Parathyroid adenoma (tissue), 2 donors: ENCODE measurements around the gene ARMC9.

ENCODE experiments used
- H2AFZ ChIP-seq: fragments of 300-600 bp; sonication (generic); one replicate; pipeline ENCODE4 v1.7.0; 2017; ENCODE audit warnings: antibody characterized with exemption, mild to moderate bottlenecking
- H3K27ac ChIP-seq: fragments of 300-600 bp; sonication (generic); one replicate; pipeline ENCODE4 v1.7.0; 2017
- H3K27me3 ChIP-seq: fragments of 300-600 bp; sonication (generic); one replicate; pipeline ENCODE4 v1.7.0; 2017; ENCODE audit warnings: low read length; ENCODE audit not compliant: control insufficient read depth, insufficient read depth
- H3K36me3 ChIP-seq: fragments of 300-600 bp; sonication (generic); one replicate; pipeline ENCODE4 v1.7.0; 2017; ENCODE audit warnings: low read length; ENCODE audit not compliant: control insufficient read depth, insufficient read depth
- H3K4me1 ChIP-seq: fragments of 300-600 bp; sonication (generic); one replicate; pipeline ENCODE4 v1.7.0; 2017; ENCODE audit warnings: control low read depth
- H3K4me2 ChIP-seq: fragments of 300-600 bp; sonication (generic); one replicate; pipeline ENCODE4 v1.7.0; 2017; ENCODE audit warnings: low read length
- H3K4me3 ChIP-seq: fragments of 300-600 bp; sonication (generic); one replicate; pipeline ENCODE4 v1.7.0; 2017; ENCODE audit warnings: low read depth, low read length
- H3K79me2 ChIP-seq: fragments of 300-600 bp; sonication (generic); one replicate; pipeline ENCODE4 v1.7.0; 2017; ENCODE audit warnings: control low read depth
- H3K9ac ChIP-seq: fragments of 300-600 bp; sonication (generic); one replicate; pipeline ENCODE4 v1.7.0; 2017; ENCODE audit warnings: mild to moderate bottlenecking
- H3K9me3 ChIP-seq: fragments of 300-600 bp; sonication (generic); one replicate; pipeline ENCODE4 v1.7.0; 2017; ENCODE audit warnings: low read length; ENCODE audit not compliant: control insufficient read depth
- TF ChIP-seq, protein P1 (sequence below): fragments of 300-600 bp; sonication (generic); IDR thresholded peaks from one replicate; pipeline ENCODE4 v1.7.0; 2017; ENCODE audit warnings: antibody characterized with exemption, mild to moderate bottlenecking
- donor health status: primary hyperparathyroidism.

The ARMC9 gene

DNA sequence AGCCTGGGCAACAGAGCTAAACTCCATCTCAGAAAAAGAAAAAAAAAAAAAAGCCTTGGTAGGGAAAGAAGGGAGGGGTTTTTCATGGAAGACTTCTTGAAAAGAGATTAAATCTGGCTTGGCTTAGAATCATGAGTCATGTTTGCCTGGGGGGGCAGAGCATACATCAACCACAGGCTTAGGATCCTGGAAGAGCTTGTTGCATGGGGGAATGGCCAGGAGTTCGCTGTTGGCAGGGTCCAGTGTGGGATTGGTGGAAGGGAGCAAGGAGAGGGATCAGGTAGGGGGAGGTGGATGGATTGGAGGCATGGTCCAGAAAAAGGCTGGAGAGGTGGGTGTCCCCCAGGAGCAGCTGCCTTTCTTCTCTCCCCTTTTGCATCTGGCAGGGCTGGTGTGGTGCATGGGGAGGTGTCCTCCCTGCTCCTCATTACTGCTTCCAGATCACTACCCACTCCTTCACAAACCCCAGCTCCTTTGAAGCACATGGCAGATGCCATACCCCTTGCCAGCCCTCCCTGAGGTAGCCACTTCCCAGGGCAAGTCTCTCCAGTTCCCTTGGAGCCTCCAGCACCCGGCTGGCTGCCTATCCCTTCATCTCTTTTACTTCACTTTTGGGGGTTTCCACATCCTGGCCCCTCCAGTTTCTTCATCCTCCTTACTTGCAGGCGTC, 2.5 kb downstream of the ARMC9 start:
- Histone ChIP-seq H3K4me2 (no peak overlapping the region), H3K27me3 (no peaks in the 10 kb centered on the region), H3K79me2 (peaks cover 3% of the 10 kb centered on the region), H3K9ac (no peak overlapping the region), H2AFZ (no peak overlapping the region), H3K27ac (no peak overlapping the region), H3K9me3 (no peaks in the 10 kb centered on the region), H3K36me3 (no peaks in the 10 kb centered on the region), H3K4me1 (peaks cover 4% of the 10 kb centered on the region), H3K4me3 (no peak overlapping the region)
- TF ChIP-seq, protein P1, sequence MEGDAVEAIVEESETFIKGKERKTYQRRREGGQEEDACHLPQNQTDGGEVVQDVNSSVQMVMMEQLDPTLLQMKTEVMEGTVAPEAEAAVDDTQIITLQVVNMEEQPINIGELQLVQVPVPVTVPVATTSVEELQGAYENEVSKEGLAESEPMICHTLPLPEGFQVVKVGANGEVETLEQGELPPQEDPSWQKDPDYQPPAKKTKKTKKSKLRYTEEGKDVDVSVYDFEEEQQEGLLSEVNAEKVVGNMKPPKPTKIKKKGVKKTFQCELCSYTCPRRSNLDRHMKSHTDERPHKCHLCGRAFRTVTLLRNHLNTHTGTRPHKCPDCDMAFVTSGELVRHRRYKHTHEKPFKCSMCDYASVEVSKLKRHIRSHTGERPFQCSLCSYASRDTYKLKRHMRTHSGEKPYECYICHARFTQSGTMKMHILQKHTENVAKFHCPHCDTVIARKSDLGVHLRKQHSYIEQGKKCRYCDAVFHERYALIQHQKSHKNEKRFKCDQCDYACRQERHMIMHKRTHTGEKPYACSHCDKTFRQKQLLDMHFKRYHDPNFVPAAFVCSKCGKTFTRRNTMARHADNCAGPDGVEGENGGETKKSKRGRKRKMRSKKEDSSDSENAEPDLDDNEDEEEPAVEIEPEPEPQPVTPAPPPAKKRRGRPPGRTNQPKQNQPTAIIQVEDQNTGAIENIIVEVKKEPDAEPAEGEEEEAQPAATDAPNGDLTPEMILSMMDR: no peak

DNA sequence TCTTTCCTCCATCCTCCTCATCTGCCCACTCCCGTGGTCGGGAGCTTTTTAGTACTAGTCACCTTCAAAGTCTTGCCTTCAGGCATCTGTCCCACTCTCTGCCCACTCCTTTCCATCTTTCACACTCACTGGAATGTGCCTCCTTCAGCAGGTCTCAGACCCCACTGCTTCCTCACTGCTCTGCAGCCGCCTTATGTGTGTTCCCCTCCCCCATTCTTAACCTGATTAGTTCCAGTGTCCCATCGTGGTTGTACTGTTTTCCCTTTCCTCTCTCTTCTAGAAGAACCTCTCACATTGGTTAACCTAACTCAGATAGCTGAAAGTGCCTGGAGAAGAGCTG, 3.0 kb downstream of the ARMC9 start:
- TF ChIP-seq, protein P1: no peak
- peaks cover 4% of the 10 kb centered on the region for H3K4me1 ChIP-seq

DNA sequence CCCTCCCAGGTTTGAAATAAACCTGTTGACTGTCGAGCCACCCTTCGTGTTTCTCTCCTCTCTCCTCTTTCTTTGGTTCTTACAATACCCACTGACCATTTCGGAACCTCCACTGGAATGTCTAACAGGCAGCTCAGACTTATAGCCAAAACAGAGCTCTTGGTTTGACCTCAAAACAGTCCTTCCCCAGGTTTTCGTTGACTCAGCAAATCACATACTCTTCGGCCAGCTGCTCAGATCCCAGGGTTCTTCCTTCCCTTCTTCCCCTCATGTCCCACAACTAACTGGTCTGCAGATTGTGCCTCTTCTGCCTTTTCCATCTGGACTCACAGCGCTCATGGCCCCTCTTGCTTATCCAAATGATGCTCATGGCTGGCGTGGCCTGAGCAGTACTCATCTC, 4.7 kb downstream of the ARMC9 start:
- Histone ChIP-seq H3K27ac (no peak overlapping the region), H3K9me3 (no peaks in the 10 kb centered on the region), H2AFZ (no peak overlapping the region), H3K9ac (no peak overlapping the region), H3K4me1 (peaks cover 4% of the 10 kb centered on the region), H3K36me3 (no peaks in the 10 kb centered on the region), H3K27me3 (no peaks in the 10 kb centered on the region), H3K79me2 (peaks cover 3% of the 10 kb centered on the region), H3K4me2 (no peak overlapping the region), H3K4me3 (no peak overlapping the region)
- TF ChIP-seq, protein P1: no peak

More for the DNA sequence above, 3.0 kb downstream of the ARMC9 start:
- Histone ChIP-seq H3K4me3 (no peak overlapping the region), H3K27ac (no peak overlapping the region), H3K36me3 (no peaks in the 10 kb centered on the region), H3K79me2 (peaks cover 3% of the 10 kb centered on the region), H3K27me3 (no peaks in the 10 kb centered on the region), H3K4me2 (no peak overlapping the region), H2AFZ (no peak overlapping the region), H3K9ac (no peak overlapping the region), H3K9me3 (no peaks in the 10 kb centered on the region)

DNA sequence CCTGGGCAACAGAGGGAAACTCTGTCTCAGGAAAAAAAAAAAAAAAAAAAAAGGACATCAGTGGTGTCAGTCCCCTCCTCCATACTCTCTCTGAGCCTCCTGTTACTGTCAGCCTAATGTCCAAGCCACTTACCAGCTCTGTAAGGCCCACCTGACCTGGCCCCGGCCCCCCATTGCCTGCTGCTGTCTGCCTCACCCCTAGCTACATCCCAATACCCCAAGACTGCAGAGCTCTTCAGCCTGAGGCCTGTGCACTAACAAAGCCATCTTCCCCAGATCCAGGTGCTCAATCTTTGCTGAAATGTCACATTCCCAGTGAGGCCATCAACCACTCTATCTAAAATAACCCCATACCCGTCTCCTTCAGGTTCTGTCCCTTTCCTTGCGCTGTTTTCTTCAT, 5.7 kb downstream of the ARMC9 start:
- no peak overlapping the region for H2AFZ ChIP-seq
- H3K27me3 ChIP-seq: no peaks in the 10 kb centered on the region
- TF ChIP-seq, protein P1: no peak
- peaks cover 3% of the 10 kb centered on the region for H3K4me1 ChIP-seq
- no peaks in the 10 kb centered on the region for H3K36me3 ChIP-seq
- no peak overlapping the region for H3K4me2 ChIP-seq
- H3K27ac ChIP-seq: no peak overlapping the region
- H3K4me3 ChIP-seq: no peak overlapping the region
- H3K79me2 ChIP-seq: peaks cover 3% of the 10 kb centered on the region
- H3K9me3 ChIP-seq: no peaks in the 10 kb centered on the region
- H3K9ac ChIP-seq: no peak overlapping the region

DNA sequence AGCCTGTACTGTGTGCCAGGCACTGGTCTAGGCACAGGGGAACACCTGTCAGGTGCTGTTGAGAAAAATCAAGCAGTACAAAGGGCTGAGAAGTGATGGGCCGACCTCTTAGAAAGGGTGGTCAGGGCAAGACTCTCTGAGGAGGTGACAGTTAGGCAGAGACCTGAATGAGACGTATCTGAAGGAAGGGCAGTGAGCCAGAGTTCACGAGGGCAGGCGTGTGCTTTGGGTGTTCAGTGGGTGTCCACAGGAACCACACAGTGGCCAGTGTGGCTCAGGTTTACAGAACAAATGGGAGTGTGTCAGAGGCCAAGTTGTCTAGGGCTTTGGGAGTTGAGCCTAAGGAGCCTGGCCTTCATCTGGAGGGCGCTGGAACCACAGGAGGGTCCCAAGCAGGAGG, 6.2 kb downstream of the ARMC9 start:
- TF ChIP-seq, protein P1: no peak
- no peak overlapping the region for H2AFZ ChIP-seq
- H3K4me1 ChIP-seq: no peaks in the 10 kb centered on the region
- H3K9ac ChIP-seq: no peak overlapping the region
- no peaks in the 10 kb centered on the region for H3K9me3 ChIP-seq
- no peaks in the 10 kb centered on the region for H3K36me3 ChIP-seq
- H3K27me3 ChIP-seq: no peaks in the 10 kb centered on the region
- H3K79me2 ChIP-seq: peaks cover 1% of the 10 kb centered on the region
- H3K4me3 ChIP-seq: no peak overlapping the region
- no peak overlapping the region for H3K27ac ChIP-seq
- H3K4me2 ChIP-seq: no peak overlapping the region
